PFSK-1 (cell line): ENCODE measurements around the gene SPEF2.

Experiments
- FOXP2 ChIP-seq: optimal IDR thresholded peaks from 2 replicates; pipeline ENCODE3; 2011; ENCODE audit warnings: borderline replicate concordance, control low read depth, inconsistent platforms; ENCODE audit not compliant: insufficient read depth; ENCODE audit errors: extremely low read length, extremely low read depth
- POLR2AphosphoS5 ChIP-seq: IDR thresholded peaks from 2 replicates; pipeline ENCODE4 v1.6.1; 2012; ENCODE audit warnings: low read depth, mild to moderate bottlenecking, control low read depth, low read length, moderate library complexity
- REST ChIP-seq, 2 experiments: IDR thresholded peaks; 2 replicates each; pipeline versions ENCODE4 v1.6.1 to v1.8.0; 2011 to 2012; ENCODE audit warnings: low read depth in 2 of 2, low read length in 2 of 2, control low read depth in 1 of 2, inconsistent platforms in 1 of 2, mild to moderate bottlenecking in 1 of 2, moderate library complexity in 1 of 2; ENCODE audit not compliant: insufficient read depth in 1 of 2
- SIN3A ChIP-seq: IDR thresholded peaks from 2 replicates; pipeline ENCODE4 v1.6.1; 2012; ENCODE audit warnings: mild to moderate bottlenecking, low read length, moderate library complexity, borderline replicate concordance; ENCODE audit not compliant: insufficient read depth
- TAF1 ChIP-seq: IDR thresholded peaks from 2 replicates; pipeline ENCODE4 v1.6.1; 2012; ENCODE audit warnings: low read length, control low read depth, borderline replicate concordance; ENCODE audit not compliant: insufficient read depth

SPEF2 gene

GRCh38 chr5:35709688-35710087 lies 92.0 kb downstream of the SPEF2 start:
- TF ChIP-seq REST (IDR thresholded peaks at IDR 0.05; ENCODE audit: insufficient read depth in 1 of 2, low read depth in 2 of 2, low read length in 2 of 2) (no peak), SIN3A (no peak), TAF1 (no peak), FOXP2 (no peak), POLR2AphosphoS5 (no peak)

GRCh38 chr5:35717718-35718117 lies 100.1 kb downstream of the SPEF2 start:
- TF ChIP-seq TAF1 (no peak), FOXP2 (no peak), SIN3A (no peak), REST (IDR thresholded peaks at IDR 0.05; ENCODE audit: insufficient read depth in 1 of 2, low read depth in 2 of 2, low read length in 2 of 2) (no peak), POLR2AphosphoS5 (no peak)

GRCh38 chr5:35735718-35736117 lies 118.1 kb downstream of the SPEF2 start:
- no peak for TF ChIP-seq FOXP2

GRCh38 chr5:35736280-35736679 lies 118.6 kb downstream of the SPEF2 start:
- no peak for TF ChIP-seq TAF1
- no peak for TF ChIP-seq REST (IDR thresholded peaks at IDR 0.05; ENCODE audit: insufficient read depth in 1 of 2, low read depth in 2 of 2, low read length in 2 of 2)
- TF ChIP-seq FOXP2, result no peak
- TF ChIP-seq POLR2AphosphoS5, result no peak
- TF ChIP-seq SIN3A, result no peak

GRCh38 chr5:35741126-35741716 lies 123.6 kb downstream of the SPEF2 start:
- no peak for TF ChIP-seq REST (IDR thresholded peaks at IDR 0.05; ENCODE audit: insufficient read depth in 1 of 2, low read depth in 2 of 2, low read length in 2 of 2)
